Measurements from ENCODE around the gene C19orf67. TPM values are rescaled to one million over a fixed set of nuclear protein-coding genes. Genes with fewer than 3 reads are reported as not detected.

C19orf67 gene
- total and polyA plus RNA-seq, 2 of the 13 experiments (the other 11 are each of a cell fraction or from before 2014, with no cell fraction given): 0.11 to 0.32 TPM

DNA sequence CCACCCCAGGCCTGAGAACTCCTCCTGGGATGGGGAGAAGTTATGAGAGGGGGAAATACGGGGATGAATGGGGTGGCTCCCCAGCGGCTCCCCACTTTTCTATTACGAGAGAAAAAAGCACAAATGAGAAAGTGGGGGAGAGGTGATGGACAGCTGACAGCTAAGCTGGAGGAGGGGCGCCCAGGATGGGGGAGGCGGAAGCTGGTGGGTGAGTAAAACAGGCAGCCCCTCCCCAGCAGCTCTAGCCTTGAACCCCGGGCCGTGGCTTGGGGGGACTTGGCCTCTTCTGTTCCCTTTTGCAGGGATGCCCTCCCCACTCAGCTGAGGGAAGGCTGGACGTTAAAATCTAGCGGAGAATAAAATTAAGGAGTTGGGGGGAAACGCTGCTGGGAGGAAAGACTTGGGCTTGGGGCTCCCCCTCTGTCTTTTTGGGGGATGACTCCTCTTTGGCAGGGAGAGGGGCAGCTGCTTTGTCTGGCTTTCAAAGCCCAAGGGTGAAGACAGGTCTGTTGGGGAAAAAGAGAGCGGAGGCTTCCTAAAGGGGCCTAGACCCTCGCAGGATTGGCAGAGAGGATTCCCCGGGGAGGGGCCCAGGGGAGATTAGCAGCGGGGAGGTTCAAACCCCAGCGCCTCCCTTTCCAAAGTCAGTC, 6.4 kb upstream of the C19orf67 start:
- Histone ChIP-seq H3K79me2 (ENCODE audit: insufficient read depth, low read length) (peaks cover 4% of the 10 kb centered on the region), H3K4me2 (ENCODE audit: low read depth, low read length) (peak overlapping the region; percentile 79), H3K27ac (ENCODE audit: extremely low read length, insufficient read depth, low read length) (peak overlapping the region; percentile 79), H3K36me3 (replicated peaks in 1 of 2; ENCODE audit: control insufficient read depth in 1 of 2, insufficient read depth in 2 of 2, low read length in 2 of 2) (peaks cover 4 to 11% of the 10 kb centered on the region in 2 experiments; a peak in 3 of 5 replicates), H3K4me1 (ENCODE audit: insufficient read depth, low read length) (peaks cover 21% of the 10 kb centered on the region), H3K9ac (ENCODE audit: insufficient read depth, low read depth, low read length) (peak overlapping the region; percentile 74; the same call in 1 of the 2 replicates), H3K27me3 (ENCODE audit: control insufficient read depth in 1 of 2, insufficient read depth in 2 of 2, low read length in 2 of 2) (no peaks in the 10 kb centered on the region), H3K9me3 (ENCODE audit: low read length) (peaks cover 6% of the 10 kb centered on the region; the same call in 1 of the 2 replicates), H4K20me1 (ENCODE audit: insufficient read depth, low read length) (no peaks in the 10 kb centered on the region), H2AFZ (ENCODE audit: low read length) (no peak overlapping the region), H3K4me3 (replicated peaks in 1 of 3; ENCODE audit: insufficient read depth in 1 of 3, low read depth in 2 of 3, low read length in 3 of 3) (peak overlapping the region; percentile 77 to 92 (median 83))
- WGBS (ENCODE audit: low lambda C conversion rate): 33% methylated on average over 15 of the region's 15 CpGs
- ChIA-PET CTCF (ENCODE audit: low intra/inter-chr PET ratio, low total read pairs) (no interaction called here), POLR2A (interaction anchor here (1.0 kb wide), 1 partner anchor 45 kb away, joined by 4 read pairs; the partner anchor contains the start of gene ASF1B)
- DNase-seq (ENCODE audit: low spot score) (no peak), FAIRE-seq (no peak), ATAC-seq (peak; percentile 4; the same call in 1 of the 3 replicates)
- no TSS peak for BruUV-seq (replicated peaks)
- in situ Hi-C loops (cut with HindIII; ENCODE audit: extremely low pct_ligation_motif_present, low pct_unique_long_range_greater_than_20kb): no loop called here
- intact Hi-C loops (cut with micrococcal nuclease; ENCODE audit: unreplicated experiment): no loop called here
- TF ChIP-seq ARNTL (CRISPR knock-in tag; IDR thresholded peaks at IDR 0.05) (no peak), TCF7L2 (IDR thresholded peaks at IDR 0.05; ENCODE audit: low read depth, low read length) (no peak), KLF15 (CRISPR knock-in tag; IDR thresholded peaks at IDR 0.05; ENCODE audit: borderline replicate concordance) (no peak), HBP1 (CRISPR knock-in tag; IDR thresholded peaks at IDR 0.05; ENCODE audit: low read depth) (no peak), ZFP82 (CRISPR knock-in tag; IDR thresholded peaks at IDR 0.05; ENCODE audit: borderline replicate concordance) (no peak), NFKB2 (CRISPR knock-in tag; IDR thresholded peaks at IDR 0.05; ENCODE audit: borderline replicate concordance) (no peak), SP5 (CRISPR knock-in tag; IDR thresholded peaks at IDR 0.05; ENCODE audit: borderline replicate concordance, low read depth) (0 out of 2 replicates have a peak, but pooled peaks have one; percentile 19), ELF3 (CRISPR knock-in tag; IDR thresholded peaks at IDR 0.05) (peak; percentile 63; the same call in 1 of the 2 replicates), ZNF709 (CRISPR knock-in tag; IDR thresholded peaks at IDR 0.05) (no peak), MEF2D (CRISPR knock-in tag; IDR thresholded peaks at IDR 0.05) (no peak), HHEX (CRISPR knock-in tag; IDR thresholded peaks at IDR 0.05) (no peak), HNRNPH1 (optimal IDR thresholded peaks at IDR 0.05; ENCODE audit: low read depth, low read length) (no peak), CEBPB (IDR thresholded peaks at IDR 0.05; ENCODE audit: borderline replicate concordance, low read depth, low read length) (no peak), ZNF552 (CRISPR knock-in tag; IDR thresholded peaks at IDR 0.05; ENCODE audit: borderline replicate concordance) (no peak), ZUFSP (CRISPR knock-in tag; IDR thresholded peaks at IDR 0.05; ENCODE audit: borderline replicate concordance) (no peak), DMAP1 (CRISPR knock-in tag; IDR thresholded peaks at IDR 0.05) (0 out of 2 replicates have a peak, but pooled peaks have one; percentile 1), ZNF747 (CRISPR knock-in tag; IDR thresholded peaks at IDR 0.05; ENCODE audit: borderline replicate concordance) (no peak), ZFP62 (CRISPR knock-in tag; IDR thresholded peaks at IDR 0.05) (no peak), ZNF382 (CRISPR knock-in tag; IDR thresholded peaks at IDR 0.05; ENCODE audit: borderline replicate concordance) (no peak), ZNF598 (CRISPR knock-in tag; IDR thresholded peaks at IDR 0.05; ENCODE audit: borderline replicate concordance) (no peak)
- TF ChIP-seq, protein P1, sequence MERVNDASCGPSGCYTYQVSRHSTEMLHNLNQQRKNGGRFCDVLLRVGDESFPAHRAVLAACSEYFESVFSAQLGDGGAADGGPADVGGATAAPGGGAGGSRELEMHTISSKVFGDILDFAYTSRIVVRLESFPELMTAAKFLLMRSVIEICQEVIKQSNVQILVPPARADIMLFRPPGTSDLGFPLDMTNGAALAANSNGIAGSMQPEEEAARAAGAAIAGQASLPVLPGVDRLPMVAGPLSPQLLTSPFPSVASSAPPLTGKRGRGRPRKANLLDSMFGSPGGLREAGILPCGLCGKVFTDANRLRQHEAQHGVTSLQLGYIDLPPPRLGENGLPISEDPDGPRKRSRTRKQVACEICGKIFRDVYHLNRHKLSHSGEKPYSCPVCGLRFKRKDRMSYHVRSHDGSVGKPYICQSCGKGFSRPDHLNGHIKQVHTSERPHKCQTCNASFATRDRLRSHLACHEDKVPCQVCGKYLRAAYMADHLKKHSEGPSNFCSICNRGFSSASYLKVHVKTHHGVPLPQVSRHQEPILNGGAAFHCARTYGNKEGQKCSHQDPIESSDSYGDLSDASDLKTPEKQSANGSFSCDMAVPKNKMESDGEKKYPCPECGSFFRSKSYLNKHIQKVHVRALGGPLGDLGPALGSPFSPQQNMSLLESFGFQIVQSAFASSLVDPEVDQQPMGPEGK (CRISPR knock-in tag; IDR thresholded peaks at IDR 0.05): peak; percentile 58
